Type B pancreatic cell (in vitro differentiated cells): ENCODE data around the gene TPX2. TPM values are rescaled to one million over a fixed set of nuclear protein-coding genes. Genes with fewer than 3 reads are reported as not detected.

Experiments
- DNase-seq: peaks from one replicate; pipeline ENCODE4 v3.0.0; 2021; ENCODE audit warnings: mixed read lengths; ENCODE audit not compliant: unreplicated experiment; ENCODE audit errors: extremely low spot score
- H3K27ac Mint-ChIP-seq: 2 replicates; pipeline ENCODE4 v1.8.0; 2021; ENCODE audit warnings: mild to moderate bottlenecking, mixed read lengths
- H3K27me3 Mint-ChIP-seq: 2 replicates; pipeline ENCODE4 v1.8.0; 2021; ENCODE audit warnings: mixed read lengths
- H3K36me3 Mint-ChIP-seq: 2 replicates; pipeline ENCODE4 v1.8.0; 2021; ENCODE audit warnings: mixed read lengths
- H3K4me1 Mint-ChIP-seq: one replicate; pipeline ENCODE4 v1.8.0; 2021; ENCODE audit warnings: mixed read lengths; ENCODE audit not compliant: unreplicated experiment
- H3K4me3 Mint-ChIP-seq: 2 replicates; pipeline ENCODE4 v1.8.0; 2021; ENCODE audit warnings: mild to moderate bottlenecking, mixed read lengths
- H3K9me3 Mint-ChIP-seq: 2 replicates; pipeline ENCODE4 v1.8.0; 2021; ENCODE audit warnings: mixed read lengths
- total RNA-seq: library from RNA; stranded (reverse); gene quantifications from 2 replicates; pipeline ENCODE4 v1.2.1, GENCODE V29; 2021; ENCODE audit warnings: low replicate concordance
- TF ChIP-seq, protein P1 (sequence below): fragments of 200-600 bp; sonication (generic); conservative IDR thresholded peaks from 2 replicates; pipeline ENCODE4 v1.5.0; 2021; ENCODE audit warnings: antibody characterized with exemption, mild to moderate bottlenecking

Gene TPX2
- total RNA-seq, 1 donor from 2014 or later, result 130 TPM

DNA sequence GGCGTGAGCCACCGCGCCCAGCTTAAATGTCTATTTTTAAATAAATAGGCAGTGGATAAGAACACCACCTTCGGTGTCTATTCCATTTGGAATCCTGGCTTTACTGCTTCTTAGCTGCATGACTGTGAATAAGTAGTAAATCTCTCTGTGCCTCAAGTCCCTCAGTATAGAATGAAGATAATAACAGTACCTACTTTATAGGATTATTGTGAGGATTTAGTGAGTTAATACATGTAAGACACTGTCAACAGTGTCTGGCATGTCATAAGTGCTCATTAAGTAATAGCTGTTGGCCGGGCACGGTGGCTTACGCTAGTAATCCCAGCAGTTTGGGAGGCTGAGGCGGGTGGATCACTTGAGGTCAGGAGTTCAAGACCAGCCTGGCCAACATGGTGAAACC is 10.1 kb downstream of the TPX2 start:
- H3K4me1 Mint-ChIP-seq, result peaks cover 34% of the 10 kb centered on the region
- H3K36me3 Mint-ChIP-seq, result peaks cover 42% of the 10 kb centered on the region
- no peak overlapping the region for H3K27ac Mint-ChIP-seq
- H3K4me3 Mint-ChIP-seq, result no peak overlapping the region
- DNase-seq, result no peak
- H3K27me3 Mint-ChIP-seq, result no peaks in the 10 kb centered on the region
- H3K9me3 Mint-ChIP-seq, result no peaks in the 10 kb centered on the region
- TF ChIP-seq, protein P1, sequence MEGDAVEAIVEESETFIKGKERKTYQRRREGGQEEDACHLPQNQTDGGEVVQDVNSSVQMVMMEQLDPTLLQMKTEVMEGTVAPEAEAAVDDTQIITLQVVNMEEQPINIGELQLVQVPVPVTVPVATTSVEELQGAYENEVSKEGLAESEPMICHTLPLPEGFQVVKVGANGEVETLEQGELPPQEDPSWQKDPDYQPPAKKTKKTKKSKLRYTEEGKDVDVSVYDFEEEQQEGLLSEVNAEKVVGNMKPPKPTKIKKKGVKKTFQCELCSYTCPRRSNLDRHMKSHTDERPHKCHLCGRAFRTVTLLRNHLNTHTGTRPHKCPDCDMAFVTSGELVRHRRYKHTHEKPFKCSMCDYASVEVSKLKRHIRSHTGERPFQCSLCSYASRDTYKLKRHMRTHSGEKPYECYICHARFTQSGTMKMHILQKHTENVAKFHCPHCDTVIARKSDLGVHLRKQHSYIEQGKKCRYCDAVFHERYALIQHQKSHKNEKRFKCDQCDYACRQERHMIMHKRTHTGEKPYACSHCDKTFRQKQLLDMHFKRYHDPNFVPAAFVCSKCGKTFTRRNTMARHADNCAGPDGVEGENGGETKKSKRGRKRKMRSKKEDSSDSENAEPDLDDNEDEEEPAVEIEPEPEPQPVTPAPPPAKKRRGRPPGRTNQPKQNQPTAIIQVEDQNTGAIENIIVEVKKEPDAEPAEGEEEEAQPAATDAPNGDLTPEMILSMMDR, result no peak

DNA sequence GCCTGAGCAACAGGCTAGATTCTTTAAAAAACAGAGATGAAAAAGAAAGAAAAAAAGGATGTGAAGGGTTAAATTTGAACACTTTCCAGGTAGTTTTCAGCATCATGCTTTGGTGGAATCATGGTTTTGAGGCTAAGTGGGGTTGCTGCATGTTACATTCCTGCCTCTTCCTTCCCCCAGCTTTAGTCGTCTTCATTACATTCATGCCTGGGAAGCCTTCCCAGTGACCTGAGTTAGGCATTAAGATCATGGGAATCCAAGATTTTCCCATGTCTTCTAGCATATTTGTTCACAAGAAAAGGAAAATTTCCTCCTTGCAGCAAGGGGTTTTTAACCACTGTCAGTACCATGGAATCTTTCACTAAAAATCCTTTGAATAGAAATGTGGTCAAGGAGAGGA is 12.0 kb downstream of the TPX2 start:
- Mint-ChIP-seq H3K4me1 (peaks cover 29% of the 10 kb centered on the region), H3K4me3 (no peak overlapping the region), H3K36me3 (peaks cover 34% of the 10 kb centered on the region), H3K27ac (no peak overlapping the region), H3K9me3 (no peaks in the 10 kb centered on the region), H3K27me3 (no peaks in the 10 kb centered on the region)
- no peak for DNase-seq
- TF ChIP-seq, protein P1, result no peak

DNA sequence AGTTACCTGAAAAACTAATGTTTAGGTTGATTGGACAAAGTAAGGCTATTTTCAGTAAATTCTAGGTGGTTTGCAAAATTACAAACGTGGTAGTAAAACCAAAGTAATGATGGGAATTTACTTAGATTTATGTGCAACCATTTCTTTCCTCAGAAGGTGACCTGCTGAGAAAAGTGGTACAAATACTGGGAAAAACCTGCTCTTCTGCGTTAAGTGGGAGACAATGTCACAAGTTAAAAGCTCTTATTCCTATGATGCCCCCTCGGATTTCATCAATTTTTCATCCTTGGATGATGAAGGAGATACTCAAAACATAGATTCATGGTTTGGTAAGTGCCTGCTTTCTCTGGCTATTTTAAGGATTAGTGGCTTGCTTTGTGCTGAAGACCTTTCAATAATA is 18.2 kb downstream of the TPX2 start:
- Mint-ChIP-seq H3K27me3 (no peaks in the 10 kb centered on the region), H3K4me1 (no peaks in the 10 kb centered on the region), H3K4me3 (no peak overlapping the region), H3K36me3 (peaks cover 38% of the 10 kb centered on the region), H3K9me3 (no peaks in the 10 kb centered on the region), H3K27ac (no peak overlapping the region)
- no peak for DNase-seq
- TF ChIP-seq, protein P1, result no peak

DNA sequence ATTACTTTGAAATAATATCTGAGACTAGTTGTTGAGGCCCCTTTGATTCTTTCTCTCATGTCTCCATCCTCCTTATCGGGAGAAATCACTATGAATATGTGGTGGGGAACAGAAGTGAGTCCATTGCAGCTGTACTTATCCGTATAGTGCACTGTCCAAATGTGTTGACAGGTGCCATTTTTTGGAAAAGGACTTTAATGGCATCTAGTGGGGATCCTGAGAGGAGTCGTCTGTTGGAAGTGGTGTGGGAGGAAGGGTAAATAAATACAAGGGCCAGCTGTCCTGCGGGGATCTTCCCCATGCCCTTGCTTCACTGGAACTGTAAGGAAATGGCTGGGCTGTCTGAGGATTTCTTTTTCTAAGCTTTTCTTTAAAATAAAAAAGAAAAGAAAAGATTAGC is 19.4 kb downstream of the TPX2 start:
- TF ChIP-seq, protein P1, result no peak
- DNase-seq, result no peak
- H3K27me3 Mint-ChIP-seq, result no peaks in the 10 kb centered on the region
- H3K36me3 Mint-ChIP-seq, result peaks cover 35% of the 10 kb centered on the region
- no peaks in the 10 kb centered on the region for H3K4me1 Mint-ChIP-seq
- no peak overlapping the region for H3K4me3 Mint-ChIP-seq
- H3K9me3 Mint-ChIP-seq, result no peaks in the 10 kb centered on the region
- H3K27ac Mint-ChIP-seq, result no peak overlapping the region

DNA sequence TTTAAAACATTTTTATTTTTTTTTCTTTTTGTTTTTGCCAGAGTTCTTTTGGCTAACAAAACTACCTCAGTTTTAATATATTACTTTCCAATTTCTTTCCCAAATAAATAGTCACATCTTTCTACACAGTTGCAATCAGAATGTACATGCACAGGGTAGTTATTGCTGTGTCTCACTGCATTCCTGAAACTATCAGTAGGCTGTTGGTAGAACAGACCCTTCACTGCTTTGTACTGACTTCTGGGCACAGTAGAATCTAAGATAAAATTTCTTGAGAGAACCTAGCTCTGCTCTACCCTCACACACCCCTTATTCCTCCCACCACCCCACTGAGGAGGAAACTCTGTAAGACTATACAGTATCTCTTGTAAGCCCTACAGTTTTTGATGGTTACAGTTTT is 19.9 kb downstream of the TPX2 start:
- Mint-ChIP-seq H3K4me1 (no peaks in the 10 kb centered on the region), H3K9me3 (no peaks in the 10 kb centered on the region), H3K27ac (no peak overlapping the region), H3K27me3 (no peaks in the 10 kb centered on the region), H3K4me3 (no peak overlapping the region), H3K36me3 (peaks cover 35% of the 10 kb centered on the region)
- TF ChIP-seq, protein P1, result no peak
- no peak for DNase-seq
